HG02943 (cell line): ENCODE results near the gene PPP1R9B.
A peak's percentile ranks its signal among the peaks of the same experiment; 100 is the strongest.

Experiments
- ATAC-seq: cut with Tn5 transposase; IDR thresholded peaks from one replicate; pipeline ENCODE4 v1.9.1; 2021; ENCODE audit warnings: mild to moderate bottlenecking, low read depth, moderate library complexity; ENCODE audit not compliant: unreplicated experiment

PPP1R9B gene, protein sequence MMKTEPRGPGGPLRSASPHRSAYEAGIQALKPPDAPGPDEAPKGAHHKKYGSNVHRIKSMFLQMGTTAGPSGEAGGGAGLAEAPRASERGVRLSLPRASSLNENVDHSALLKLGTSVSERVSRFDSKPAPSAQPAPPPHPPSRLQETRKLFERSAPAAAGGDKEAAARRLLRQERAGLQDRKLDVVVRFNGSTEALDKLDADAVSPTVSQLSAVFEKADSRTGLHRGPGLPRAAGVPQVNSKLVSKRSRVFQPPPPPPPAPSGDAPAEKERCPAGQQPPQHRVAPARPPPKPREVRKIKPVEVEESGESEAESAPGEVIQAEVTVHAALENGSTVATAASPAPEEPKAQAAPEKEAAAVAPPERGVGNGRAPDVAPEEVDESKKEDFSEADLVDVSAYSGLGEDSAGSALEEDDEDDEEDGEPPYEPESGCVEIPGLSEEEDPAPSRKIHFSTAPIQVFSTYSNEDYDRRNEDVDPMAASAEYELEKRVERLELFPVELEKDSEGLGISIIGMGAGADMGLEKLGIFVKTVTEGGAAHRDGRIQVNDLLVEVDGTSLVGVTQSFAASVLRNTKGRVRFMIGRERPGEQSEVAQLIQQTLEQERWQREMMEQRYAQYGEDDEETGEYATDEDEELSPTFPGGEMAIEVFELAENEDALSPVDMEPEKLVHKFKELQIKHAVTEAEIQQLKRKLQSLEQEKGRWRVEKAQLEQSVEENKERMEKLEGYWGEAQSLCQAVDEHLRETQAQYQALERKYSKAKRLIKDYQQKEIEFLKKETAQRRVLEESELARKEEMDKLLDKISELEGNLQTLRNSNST

DNA sequence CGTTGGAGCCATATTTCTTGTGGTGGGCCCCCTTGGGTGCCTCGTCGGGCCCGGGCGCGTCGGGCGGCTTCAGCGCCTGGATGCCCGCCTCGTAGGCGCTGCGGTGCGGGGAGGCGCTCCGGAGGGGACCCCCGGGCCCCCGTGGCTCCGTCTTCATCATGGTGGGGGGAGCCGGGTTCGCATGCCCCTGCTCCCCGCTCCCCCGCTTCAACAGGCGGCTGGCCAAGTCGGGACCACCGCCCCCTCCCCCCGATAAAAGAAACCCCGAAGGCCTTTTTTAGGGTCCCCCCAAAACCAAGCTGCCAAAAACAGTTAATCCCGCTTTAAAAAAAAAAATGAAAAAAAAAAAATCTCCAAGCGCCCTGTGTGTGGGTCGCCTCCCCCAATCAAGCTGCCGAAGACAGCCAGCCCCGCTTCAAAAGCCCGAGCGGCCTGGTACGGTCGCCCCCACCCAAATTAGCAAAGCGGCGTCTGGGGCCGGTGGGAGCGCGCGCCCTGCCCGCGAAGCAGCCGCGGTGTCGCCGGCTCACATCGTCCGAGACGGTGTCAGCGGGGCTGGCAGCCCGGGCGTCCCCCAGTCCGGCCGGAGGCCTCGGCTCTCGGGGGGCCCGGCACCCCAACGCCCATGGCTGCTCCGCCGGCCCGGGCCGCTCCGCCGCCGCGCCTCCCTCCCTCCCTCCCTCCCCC is at the start of gene PPP1R9B:
TSS of gene PPP1R9B (minus strand) at position 324 of the 687 bp plus-strand sequence. CDS start at position 160, 164 bp downstream.
- no peak for ATAC-seq

DNA sequence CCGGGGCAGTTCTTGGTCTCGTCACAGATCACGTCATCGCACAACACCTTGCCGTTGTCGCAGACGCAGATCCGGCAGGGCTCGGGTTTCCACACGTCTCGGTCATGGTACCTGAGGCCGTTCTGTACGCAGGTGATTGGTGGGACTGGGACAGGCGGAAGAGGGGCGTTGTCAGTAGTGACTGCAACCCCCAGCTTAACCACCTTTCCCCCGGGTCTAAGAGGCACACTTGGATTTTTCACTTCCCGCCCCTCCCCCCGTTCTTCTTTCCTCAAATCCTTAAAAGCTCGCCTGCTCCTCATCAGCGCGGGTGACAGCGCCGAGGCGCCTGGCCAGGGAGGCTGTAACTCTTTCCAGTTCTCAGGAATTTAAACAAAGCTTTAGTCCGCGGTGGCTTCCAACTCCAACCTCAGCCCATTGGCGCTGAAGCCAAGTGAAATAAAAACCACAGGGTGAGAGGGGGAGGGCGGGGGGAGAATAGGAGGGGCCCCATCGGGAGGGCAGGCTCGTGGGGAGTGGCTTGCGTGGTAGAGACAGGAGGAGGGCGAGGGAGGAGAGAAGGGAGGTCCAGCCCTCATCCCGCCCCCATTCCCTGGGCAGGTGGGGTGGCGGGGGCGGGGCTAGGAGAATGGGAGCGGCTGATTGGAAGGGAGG is 49.5 kb upstream of the PPP1R9B start:
- ATAC-seq, result peak; percentile 33

- no peak for ATAC-seq
Observed at GRCh38 chr17:50199211-50199802, 48.8 kb upstream of the PPP1R9B start.

GRCh38 chr17:50198026-50198669 is 47.7 kb upstream of the PPP1R9B start:
- ATAC-seq, result no peak

- no peak for ATAC-seq
Observed at GRCh38 chr17:50196826-50197225, 46.3 kb upstream of the PPP1R9B start.

DNA sequence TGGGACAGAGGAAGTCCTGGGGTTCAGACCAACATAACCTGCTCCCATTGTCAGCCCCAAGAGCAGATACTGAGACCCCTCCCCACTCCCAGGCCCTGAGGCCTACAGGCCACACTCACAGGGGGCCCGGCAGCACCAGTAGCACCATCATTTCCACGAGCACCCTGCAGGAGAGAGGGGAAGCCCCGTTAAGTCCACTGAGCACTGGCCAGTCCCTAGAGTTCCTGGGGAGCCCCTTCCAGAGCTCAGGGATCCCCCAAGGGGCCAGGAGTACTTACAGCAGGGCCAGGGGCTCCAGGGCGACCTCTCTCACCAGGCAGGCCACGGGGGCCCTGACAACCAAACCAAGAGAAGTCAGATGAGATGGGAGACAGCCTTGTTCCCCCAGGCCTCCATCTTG is 45.6 kb upstream of the PPP1R9B start:
- no peak for ATAC-seq

GRCh38 chr17:50194934-50195865 is 44.7 kb upstream of the PPP1R9B start:
- no peak for ATAC-seq

DNA sequence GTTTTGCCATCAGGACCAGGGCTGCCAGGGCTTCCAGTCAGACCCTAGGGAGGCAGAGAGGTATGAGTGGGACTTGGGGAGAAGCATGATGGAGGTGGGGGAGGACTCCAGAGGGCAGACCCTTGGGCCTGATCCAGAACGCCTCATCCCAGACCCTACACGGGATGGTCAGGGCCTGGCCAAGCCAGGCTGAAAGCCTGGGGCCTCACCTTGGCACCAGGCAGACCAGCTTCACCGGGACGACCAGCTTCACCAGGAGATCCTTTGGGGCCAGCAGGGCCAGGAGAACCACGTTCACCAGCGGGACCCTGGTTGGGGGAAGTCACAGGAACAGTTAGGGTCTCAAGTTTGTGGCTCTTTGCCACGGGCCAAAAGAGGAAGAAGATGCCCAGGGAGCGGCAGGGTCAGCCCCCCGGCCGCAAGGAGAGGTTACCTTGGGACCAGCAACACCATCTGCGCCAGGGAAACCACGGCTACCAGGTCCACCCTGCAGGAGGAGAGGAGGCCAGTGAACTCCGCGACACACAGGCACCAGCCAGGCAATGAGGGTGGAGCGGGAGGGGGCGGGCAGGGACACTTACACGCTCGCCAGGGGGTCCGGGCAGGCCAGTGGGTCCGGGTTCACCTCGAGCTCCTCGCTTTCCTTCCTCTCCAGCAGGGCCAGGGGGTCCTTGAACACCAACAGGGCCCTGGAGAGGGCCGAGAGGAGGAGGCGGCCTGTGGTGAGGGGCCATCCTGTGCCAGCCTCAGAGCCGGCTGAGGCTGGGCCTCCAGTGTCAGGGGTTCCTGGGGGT is 43.9 kb upstream of the PPP1R9B start:
- no peak for ATAC-seq

- ATAC-seq, result no peak
Observed at GRCh38 chr17:50192618-50193291, 42.3 kb upstream of the PPP1R9B start.

DNA sequence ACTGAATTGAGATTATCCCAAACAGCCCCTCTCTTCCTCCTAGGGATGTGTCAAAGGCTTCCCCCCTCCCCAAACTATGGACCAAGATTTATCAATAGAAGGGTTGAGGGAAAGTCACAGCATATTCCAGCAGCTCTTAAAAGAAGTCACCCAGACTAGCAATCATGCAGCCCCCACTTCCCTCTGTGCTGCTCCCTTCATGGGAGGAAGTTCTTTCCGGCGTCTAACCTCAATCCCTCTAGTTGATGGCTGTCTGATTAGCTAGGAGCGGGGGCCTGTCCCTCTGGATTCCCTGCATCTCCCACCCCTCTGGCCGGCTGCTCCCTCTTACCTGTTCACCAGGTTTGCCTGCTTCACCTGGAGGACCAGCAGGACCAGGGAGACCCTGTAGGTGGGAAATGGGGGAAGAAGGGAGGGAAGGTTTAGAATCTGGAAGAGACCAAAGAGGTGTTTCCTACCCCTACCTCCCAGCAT is 41.7 kb upstream of the PPP1R9B start:
- ATAC-seq, result no peak

DNA sequence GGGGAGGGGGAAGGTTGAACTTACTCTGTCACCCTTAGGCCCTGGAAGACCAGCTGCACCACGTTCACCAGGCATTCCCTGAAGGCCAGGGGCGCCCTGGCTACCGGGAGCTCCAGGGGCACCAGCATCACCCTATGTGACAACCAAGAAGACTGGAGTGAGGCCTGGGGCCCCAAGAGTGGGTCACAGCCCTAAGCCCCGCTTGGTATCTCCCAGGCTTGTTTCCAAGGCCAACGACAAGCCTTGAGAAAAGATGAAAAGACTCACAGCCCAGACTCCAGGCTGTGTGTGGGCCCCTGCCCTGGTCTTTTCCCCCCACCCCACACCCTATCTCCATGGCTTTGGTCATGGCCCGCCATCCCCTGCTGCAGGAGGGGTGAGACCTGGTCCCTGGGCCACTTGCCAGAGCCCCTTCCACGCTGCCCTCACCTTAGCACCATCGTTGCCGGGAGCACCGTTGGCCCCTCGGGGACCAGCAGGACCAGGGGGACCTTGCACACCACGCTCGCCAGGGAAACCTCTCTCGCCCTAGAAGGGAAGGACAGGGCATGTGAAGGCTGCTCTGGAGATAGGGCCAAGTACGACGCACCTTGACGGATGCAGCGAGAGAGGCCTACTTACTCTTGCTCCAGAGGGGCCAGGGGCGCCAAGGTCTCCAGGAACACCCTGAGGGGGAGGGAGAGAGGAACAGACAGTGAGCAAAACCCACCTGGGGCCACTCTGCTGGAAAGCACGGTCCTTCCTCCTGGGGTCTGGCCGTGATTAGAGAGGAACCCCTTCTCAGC is 41.1 kb upstream of the PPP1R9B start:
- no peak for ATAC-seq

GRCh38 chr17:50190603-50191358 is 40.3 kb upstream of the PPP1R9B start:
- no peak for ATAC-seq

GRCh38 chr17:50190293-50190602 is 39.8 kb upstream of the PPP1R9B start:
- ATAC-seq, result no peak

GRCh38 chr17:50189550-50190292 is 39.2 kb upstream of the PPP1R9B start:
- ATAC-seq, result no peak

DNA sequence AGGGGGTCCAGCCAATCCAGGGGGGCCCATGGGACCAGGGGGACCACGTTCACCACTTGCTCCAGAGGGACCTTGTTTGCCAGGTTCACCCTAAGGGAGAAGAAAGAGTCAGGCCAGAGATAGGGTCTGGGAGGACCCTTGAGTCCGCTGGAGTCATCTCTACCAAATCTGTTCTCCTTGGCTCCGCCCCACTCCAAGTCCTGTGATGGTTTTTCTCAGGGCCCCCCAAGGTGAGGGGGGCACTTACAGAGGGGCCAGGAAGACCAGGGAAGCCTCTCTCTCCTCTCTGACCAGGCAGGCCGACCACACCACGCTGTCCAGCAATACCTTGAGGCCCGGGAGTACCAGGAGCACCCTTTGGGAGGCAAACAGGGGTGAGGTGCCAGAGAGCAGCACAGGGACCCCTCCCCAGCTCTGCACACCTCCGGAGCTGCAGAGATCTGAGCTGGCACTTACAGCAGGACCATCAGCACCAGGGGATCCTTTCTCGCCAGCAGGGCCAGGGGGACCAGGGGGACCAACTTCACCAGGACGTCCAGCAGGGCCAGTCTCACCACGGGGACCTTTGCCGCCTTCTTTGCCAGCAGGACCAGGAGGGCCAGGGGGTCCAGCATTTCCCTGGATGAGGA is 38.6 kb upstream of the PPP1R9B start:
- no peak for ATAC-seq
